HG02571 (cell line): ENCODE measurements around the gene RTN4RL1.

Source experiments
- ATAC-seq: cut with Tn5 transposase; IDR thresholded peaks from one replicate; pipeline ENCODE4 v1.9.1; 2021; ENCODE audit warnings: mild to moderate bottlenecking, moderate library complexity; ENCODE audit not compliant: unreplicated experiment

RTN4RL1 gene

DNA sequence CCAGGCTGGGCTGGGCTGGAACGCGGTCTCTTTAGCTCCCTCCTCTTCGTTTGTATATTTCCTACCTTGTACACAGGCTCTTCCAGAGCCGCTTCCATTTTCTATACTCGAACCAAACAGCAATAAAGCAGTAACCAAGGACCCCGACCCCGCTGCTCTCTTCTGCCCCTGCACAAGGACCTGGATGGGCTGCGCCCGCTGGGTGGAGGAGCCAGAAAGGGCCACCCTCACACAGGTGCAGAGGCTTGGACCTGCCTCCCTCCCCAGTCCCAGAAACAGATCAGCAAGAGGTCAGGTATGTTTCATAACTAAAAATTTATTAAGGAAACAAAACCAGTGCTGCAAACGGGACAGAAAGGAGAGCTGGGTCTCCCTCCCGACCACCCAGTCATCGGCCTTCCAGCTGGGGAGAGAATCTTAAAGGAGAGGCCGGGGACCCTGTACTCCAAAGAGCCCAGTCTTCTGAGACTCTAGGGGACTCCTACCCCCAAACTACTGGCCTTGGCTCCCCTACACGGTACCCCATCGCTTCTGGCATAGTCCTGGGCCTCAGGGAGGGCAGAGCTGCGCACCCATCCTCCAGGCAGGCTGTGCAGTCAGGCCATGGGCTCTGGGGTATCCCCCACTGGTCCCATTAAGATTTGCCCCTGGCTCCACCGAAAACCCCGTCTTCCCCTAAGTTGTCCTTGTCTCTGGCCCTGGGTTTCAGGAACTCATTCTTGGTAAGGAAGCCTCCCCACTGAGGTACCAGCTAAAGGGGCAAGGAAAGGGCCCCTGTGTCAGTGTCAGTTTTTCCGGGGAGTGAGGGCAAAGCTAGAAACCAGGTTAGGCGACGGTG is 34.6 kb upstream of the RTN4RL1 start:
- no peak for ATAC-seq

DNA sequence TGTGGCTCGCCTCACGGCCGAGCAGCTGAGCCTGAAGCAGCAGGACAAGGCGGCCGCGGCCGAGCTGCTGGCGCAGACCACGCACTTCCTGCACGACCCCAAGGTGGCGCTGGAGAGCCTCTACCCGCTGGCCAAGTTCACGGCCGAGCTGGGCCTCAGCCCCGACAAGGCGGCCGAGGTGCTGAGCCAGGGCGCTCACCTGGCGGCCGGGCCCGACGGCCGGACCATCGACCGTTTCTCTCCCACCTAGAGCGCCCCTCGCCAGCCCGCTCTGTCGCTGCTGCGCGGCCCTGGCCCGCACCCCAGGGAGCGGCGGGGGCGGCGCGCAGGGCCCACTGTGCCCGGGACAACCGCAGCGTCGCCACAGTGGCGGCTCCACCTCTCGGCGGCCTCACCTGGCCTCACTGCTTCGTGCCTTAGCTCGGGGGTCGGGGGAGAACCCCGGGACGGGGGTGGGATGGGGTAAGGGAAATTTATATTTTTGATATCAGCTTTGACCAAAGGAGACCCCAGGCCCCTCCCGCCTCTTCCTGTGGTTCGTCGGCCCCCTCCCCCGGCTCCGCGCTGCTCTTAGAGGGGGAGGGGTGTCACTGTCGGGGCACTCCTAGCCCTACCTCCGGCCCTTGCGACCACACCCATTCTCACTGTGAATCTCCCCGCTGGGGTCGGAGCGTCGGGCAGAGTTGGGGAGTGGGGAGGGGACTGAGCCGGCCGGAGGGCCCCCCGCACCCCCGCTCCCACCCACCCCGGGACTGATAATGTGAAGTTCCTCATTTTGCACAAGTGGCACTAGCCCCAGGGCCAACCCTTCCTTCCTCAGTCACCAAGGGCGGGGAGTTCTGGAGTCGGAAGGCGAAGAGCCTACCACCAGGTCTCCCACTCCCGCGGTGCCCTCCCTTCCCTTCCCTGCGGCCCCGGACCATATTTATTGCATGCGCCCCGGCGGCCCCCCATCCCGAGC is 33.7 kb upstream of the RTN4RL1 start:
- no peak for ATAC-seq

DNA sequence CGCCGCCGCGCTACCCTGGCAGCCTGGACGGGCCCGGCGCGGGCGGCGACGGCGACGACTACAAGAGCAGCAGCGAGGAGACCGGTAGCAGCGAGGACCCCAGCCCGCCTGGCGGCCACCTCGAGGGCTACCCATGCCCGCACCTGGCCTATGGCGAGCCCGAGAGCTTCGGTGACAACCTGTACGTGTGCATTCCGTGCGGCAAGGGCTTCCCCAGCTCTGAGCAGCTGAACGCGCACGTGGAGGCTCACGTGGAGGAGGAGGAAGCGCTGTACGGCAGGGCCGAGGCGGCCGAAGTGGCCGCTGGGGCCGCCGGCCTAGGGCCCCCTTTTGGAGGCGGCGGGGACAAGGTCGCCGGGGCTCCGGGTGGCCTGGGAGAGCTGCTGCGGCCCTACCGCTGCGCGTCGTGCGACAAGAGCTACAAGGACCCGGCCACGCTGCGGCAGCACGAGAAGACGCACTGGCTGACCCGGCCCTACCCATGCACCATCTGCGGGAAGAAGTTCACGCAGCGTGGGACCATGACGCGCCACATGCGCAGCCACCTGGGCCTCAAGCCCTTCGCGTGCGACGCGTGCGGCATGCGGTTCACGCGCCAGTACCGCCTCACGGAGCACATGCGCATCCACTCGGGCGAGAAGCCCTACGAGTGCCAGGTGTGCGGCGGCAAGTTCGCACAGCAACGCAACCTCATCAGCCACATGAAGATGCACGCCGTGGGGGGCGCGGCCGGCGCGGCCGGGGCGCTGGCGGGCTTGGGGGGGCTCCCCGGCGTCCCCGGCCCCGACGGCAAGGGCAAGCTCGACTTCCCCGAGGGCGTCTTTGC is 32.8 kb upstream of the RTN4RL1 start:
- no peak for ATAC-seq

DNA sequence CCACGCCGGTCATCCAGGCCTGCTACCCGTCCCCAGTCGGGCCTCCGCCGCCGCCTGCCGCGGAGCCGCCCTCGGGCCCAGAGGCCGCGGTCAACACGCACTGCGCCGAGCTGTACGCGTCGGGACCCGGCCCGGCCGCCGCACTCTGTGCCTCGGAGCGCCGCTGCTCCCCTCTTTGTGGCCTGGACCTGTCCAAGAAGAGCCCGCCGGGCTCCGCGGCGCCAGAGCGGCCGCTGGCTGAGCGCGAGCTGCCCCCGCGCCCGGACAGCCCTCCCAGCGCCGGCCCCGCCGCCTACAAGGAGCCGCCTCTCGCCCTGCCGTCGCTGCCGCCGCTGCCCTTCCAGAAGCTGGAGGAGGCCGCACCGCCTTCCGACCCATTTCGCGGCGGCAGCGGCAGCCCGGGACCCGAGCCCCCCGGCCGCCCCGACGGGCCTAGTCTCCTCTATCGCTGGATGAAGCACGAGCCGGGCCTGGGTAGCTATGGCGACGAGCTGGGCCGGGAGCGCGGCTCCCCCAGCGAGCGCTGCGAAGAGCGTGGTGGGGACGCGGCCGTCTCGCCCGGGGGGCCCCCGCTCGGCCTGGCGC is 32.1 kb upstream of the RTN4RL1 start:
- ATAC-seq, result no peak

DNA sequence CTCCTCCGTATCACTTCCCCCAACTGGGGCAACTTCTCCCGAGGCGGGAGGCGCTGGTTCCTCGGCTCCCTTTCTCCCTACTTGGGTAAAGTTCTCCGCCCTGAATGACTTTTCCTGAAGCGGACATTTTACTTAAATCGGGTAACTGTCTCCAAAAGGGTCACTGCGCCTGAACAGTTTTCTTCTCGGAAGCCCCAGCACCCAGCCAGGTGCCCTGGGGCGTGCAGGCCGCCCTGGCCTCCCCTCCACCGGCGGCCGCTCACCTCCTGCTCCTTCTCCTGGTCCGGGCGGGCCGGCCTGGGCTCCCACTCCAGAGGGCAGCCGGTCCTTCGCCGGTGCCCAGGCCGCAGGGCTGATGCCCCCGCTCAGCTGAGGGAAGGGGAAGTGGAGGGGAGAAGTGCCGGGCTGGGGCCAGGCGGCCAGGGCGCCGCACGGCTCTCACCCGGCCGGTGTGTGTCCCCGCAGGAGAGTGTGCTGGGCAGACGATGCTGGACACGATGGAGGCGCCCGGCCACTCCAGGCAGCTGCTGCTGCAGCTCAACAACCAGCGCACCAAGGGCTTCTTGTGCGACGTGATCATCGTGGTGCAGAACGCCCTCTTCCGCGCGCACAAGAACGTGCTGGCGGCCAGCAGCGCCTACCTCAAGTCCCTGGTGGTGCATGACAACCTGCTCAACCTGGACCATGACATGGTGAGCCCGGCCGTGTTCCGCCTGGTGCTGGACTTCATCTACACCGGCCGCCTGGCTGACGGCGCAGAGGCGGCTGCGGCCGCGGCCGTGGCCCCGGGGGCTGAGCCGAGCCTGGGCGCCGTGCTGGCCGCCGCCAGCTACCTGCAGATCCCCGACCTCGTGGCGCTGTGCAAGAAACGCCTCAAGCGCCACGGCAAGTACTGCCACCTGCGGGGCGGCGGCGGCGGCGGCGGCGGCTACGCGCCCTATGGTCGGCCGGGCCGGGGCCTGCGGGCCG is 31.4 kb upstream of the RTN4RL1 start:
- ATAC-seq, result no peak

DNA sequence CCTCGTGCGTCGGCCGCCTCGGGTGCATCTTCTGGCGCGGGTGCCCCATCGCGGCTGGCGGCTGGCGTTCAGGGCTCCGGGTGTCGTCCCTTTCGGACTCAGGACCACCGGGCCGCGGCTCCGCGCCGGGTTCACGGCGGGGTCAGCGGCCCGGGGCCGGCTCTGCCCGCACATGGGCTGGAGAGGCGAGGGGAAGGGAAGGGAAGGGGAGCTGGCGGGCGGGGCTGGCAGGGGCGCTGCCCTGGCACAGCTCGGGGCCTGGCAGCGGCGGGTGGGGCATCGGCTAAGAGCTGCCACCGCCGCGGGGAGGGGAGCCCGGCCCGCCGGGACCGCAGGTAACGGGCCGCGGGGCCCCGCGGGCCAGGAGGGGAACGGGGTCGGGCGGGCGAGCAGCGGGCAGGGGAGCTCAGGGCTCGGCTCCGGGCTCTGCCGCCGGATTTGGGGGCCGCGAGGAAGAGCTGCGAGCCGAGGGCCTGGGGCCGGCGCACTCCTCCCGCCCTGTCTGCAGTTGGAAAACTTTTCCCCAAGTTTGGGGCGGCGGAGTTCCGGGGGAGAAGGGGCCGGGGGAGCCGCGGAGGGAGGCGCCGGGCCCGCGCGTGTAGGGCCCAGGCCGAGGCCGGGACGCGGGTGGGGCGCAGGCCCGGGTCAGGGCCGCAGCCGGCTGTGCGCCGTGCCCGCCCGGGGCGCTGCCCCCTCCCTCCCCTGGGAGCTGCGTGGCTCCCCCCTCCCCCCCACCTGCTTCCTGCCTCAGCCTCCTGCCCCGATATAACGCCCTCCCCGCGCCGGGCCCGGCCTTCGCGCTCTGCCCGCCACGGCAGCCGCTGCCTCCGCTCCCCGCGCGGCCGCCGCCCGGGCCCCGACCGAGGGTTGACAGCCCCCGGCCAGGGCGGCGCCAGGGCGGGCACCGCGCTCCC is 30.4 kb upstream of the RTN4RL1 start:
- ATAC-seq, result peak; percentile 10

DNA sequence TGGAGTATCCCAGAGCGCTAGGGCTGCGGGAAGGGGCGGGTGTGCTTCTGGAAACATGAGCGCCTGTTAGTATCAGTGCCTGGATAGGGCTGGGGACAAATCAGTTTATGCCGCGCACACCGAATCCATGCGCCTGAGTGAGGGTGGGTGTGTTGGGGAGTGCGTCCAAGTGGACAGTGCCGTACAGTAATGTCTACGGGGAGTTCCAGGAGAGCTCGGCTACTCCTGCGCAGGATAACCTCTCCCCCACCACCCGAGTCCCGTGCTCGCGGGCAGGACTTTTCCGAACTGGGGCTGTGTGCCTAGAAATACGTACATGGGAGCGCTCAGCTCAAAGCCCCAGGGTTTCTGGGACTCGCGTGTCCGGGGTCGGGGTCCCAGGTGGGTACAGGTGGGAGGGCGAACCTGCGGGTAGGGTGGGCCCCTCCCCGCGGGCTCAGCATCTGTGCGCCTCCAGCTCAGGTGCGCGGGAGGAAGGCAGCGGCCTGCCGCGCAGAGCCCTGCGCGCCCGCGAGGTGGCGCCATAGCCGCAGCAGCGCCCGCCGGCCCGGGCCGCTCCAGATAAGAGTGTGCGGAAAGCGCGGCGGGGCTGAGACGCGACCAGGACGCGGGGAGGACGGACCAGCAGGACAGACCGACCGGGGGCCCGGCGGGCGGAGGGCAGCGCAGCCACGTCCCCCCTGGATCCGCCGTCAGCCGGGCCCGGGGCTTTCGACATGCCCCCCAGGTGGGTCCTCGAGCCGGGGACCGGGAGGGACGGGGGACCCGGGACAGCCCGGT is 29.6 kb upstream of the RTN4RL1 start, which contains the start of gene HIC1:
TSS of gene HIC1 (plus strand) at position 592 of the 780 bp plus-strand sequence. CDS start 1,588 bp downstream, outside the sequence.
- peak; percentile 20 for ATAC-seq

DNA sequence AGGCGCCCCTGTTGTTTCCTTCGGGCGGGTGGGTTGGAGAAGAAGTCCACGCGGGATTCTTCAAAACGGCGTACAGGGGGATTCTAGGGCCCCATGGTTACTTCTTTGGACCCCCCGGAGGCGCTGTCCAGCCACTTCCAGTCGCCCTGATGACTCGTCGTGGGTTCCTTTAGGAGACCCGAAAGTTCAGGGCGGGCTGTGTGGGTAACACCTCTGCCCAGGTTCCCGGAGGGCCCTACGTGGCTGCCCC is 29.1 kb upstream of the RTN4RL1 start:
- ATAC-seq, result no peak

DNA sequence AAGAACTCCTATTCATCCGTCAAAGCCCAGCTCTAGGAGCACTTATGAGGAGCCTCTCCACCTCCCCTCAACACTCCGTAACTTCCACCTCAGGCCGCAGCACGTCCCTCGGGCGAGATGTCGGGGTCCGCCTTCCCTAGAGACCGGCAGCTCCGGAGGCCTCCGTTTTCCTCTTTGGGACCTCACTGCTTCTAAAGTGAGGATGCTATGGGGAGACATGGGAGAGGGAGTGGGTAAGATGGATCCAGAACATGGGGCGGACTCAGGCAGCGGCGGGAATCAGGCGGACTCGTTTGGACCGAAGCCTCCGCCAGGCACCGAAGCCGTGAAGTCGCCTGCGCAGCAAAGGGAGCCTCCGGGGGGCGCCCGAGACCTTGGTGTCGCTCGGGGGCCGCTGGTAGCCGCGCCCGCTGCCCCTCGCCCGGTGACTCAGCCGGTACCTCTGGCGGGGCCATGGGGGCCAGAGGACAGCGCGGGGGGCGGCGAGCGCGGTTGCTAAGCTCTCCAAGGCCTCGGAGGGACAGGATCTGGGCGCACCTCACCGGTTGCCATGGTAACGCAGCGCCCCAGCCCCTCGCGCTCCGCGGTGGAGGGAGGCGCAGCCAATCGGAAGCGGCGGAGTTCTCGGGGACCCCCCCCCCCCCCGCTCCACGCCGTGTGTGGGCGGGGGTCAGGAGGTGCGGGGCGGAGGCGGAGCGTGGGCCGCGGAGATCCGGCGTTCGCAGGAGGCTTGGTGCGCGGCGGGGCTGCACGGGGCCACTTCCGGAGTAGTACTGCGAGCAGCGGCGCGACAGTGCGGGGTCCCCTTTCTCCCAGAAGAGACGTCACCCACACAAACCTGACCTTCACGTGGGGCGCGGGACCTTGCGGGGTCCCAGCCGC is 28.5 kb upstream of the RTN4RL1 start:
- no peak for ATAC-seq

DNA sequence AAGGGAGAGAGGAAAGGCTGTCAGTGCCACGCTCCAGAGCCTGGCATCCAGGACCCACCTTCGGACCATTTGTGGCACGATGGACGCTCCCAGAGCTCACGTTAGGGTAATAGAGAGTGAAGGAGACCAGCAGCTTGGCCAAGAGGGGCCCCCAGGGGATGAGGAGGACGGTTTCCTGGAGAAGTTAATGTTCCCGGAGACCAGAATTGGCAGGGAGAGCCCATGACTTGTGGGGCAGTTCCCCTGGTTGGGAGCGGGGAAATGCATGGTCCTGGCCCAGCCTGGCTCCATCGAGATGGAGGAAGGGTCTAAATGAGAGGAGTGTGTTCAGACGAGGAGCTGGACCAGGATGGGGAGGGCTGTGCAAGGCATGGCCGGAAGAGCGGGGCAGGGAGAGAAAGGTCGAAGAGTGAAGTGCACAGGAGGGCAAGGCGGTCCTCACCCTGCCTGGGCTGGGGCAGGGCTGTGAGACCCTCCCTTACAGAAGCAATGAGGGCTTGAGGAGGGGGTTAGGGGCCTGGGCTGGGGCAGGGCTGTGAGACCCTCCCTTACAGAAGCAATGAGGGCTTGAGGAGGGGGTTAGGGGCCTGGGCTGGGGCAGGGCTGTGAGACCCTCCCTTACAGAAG is 26.9 kb upstream of the RTN4RL1 start:
- no peak for ATAC-seq

DNA sequence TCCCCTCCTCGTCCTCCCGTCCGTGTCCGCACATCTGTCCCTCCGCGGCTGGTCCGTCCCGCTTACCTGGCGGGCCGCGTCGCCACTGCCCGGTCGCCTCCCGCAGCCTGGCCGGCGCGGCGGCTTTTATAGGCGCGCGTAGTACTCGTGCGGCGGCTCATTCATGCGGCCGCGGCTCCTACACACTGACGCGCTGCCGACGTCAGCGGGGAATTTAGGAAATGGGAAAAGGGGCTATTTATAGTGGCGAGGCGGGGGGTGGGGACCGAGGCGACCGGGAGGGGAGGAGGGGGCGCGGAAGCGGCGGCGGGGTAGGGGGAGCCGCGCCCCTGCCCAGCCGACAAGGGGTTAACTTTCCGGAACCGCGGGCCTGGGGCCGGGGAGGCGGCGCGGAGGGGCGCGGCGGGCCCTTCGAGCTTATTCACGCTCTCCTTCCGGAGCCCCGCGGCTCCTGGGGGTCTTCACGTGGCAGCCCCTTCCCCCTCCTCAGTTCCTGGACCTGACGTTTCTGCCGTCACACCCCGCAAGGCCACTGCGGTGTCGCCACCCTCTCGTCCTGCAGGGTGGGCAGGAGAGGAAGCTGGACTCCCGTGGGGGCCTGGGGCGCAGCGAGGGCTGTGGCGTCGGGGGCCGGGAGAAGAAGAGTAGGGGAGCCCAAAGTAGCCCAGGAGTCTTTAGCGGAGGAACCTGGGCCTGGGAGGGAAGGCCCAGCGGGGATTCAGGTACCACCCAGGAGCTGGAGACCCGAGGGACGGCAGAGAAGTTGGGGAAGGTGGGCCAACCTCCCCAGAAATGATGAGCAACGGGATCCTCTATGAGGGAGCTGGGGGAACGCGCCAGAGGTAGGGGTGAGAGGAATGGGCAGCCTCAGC is 26.2 kb upstream of the RTN4RL1 start:
- ATAC-seq, result no peak

DNA sequence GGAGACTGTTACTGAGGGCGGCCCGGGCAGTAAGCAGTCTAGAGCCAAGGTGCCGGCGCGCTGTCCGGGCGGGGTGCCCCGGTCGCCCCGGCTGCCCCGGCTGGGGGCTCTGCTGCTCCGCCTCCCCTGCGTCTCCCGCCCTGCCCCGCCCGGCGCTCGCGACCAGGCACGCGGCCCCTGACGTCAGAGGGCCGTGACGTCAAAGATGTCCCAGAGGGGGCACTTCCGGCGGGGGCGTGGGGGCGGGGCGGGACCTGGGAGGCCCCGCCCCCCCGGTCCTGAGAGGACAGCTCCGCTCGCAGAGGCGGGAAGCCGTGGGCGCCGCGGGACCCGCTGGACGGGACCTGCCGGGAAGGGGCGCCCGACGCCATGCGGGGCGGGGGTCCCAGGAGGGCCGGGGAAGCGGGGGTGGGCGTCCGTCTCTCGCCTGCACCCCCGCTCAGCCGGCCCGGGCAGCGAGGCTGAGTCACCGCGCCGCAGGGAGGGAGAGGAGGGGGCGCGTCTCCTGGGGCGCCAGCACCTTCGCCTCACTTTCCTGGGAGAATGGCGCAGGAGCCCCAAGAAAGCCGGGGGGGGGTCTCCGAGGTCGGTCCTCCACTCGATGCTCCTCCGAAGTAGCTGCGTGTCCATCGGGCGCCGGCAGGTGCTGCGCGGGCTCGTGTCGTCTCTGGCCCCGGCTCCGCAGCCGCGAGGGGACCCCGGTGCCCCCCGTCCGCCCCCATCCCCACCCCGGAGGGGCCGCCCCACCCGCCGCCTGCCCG is 25.3 kb upstream of the RTN4RL1 start:
- ATAC-seq, result peak; percentile 19

DNA sequence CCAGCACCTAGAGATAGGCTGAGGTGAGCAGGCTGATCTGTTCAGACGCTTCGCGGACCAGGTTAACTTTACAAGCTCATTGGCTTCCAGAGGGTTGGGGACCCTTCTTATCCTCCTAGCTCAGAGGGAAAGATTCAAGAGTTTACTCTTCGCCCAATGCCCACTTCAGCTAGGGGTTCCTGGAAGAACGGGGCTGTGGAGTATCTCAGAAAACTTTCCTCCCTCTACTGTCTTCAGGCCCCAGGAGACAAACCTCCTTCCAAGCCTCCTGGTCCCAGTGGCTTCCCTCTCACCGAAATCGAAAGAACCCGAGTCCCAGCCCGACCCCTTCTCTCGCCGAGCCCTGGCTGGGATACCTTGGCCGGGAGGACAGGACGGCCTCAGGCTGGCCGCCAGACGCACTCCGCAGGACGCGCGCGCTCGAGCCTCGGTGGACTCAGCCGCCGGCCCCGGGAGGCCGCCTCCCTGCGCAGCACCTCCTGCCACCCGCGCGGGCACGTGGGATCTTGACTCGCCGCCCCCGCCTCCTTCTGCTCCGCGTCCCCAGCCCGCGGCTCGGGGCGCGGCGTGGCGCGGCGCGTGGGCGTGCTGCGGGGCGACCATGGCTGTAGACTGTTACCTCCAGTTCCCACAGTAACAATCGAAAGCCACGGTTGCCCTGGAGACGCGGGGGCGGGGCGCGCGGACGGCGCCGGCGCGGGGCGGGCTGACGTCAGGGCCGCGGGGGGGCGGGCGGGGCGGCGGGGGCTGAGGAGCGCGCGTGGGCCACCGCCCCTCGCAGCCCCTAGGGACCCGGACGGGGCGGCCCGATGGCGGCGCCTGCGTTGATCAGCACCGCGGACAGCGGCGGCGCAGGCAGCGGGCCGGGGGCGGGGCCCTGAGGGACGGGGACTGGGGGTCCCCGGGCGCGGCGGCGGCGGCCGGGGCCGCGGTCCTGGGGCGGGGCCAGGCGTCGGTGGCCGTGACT is 24.5 kb upstream of the RTN4RL1 start:
- ATAC-seq, result peak; percentile 43
